Activated naive CD4-positive, alpha-beta T cell (primary cell): ENCODE results near the gene PET100.

Experiments
- DNase-seq, 4 experiments: peaks; one replicate each; lab custom pipeline; 2025; lab: John Stamatoyannopoulos, UW

The PET100 gene

GRCh38 chr19:7679771-7680605, 50.4 kb downstream of the PET100 start:
- DNase-seq, result no peak

- peak; percentile 66 to 88 (median 72) for DNase-seq
Measured at GRCh38 chr19:7680606-7681339, 51.2 kb downstream of the PET100 start, which contains the start of gene TRAPPC5. Gene TRAPPC5 (plus strand): TSS chr19:7680833. CDS start chr19:7682254, 1,421 bp downstream.
